D721Med (cell line): ENCODE data around the gene OPA3.
"Not testable (repeated sequence)": the region's sequence is repeated elsewhere in the genome, so short reads cannot be mapped to it uniquely, and the experiment has no call there.

Source experiments
- DNase-seq: peaks from one replicate; pipeline ENCODE4 v3.0.0; 2011; ENCODE audit warnings: low spot score; ENCODE audit not compliant: insufficient read length
- FAIRE-seq: peaks from 2 replicates; lab custom pipeline; 2011; peaks lifted over from hg19 to GRCh38; lab: Jason Lieb, UNC
- CTCF ChIP-seq: IDR thresholded peaks from 2 replicates; pipeline ENCODE4 v1.5.1; 2012; ENCODE audit warnings: mild to moderate bottlenecking, control low read depth; ENCODE audit not compliant: insufficient read depth; ENCODE audit errors: missing control alignments

OPA3 gene

GRCh38 chr19:45512881-45513483 lies 71.6 kb downstream of the OPA3 start:
- FAIRE-seq (no peak), DNase-seq (no peak)
- no peak for TF ChIP-seq CTCF

GRCh38 chr19:45511074-45511473 lies 73.5 kb downstream of the OPA3 start:
- DNase-seq (no peak), FAIRE-seq (no peak)
- no peak for TF ChIP-seq CTCF

GRCh38 chr19:45510352-45510751 lies 74.2 kb downstream of the OPA3 start:
- DNase-seq, FAIRE-seq: not testable (repeated sequence)

GRCh38 chr19:45509692-45510015 lies 74.9 kb downstream of the OPA3 start:
- FAIRE-seq (no peak), DNase-seq (no peak)
- TF ChIP-seq CTCF, result no peak

GRCh38 chr19:45508861-45509691 lies 75.5 kb downstream of the OPA3 start:
- FAIRE-seq (no peak), DNase-seq (no peak)
- TF ChIP-seq CTCF, result no peak

GRCh38 chr19:45508417-45508860 lies 76.2 kb downstream of the OPA3 start:
- no peak for TF ChIP-seq CTCF
- FAIRE-seq (no peak), DNase-seq (peak; percentile 66)

- TF ChIP-seq CTCF, result no peak
These were observed 76.7 kb downstream of the OPA3 start for GRCh38 chr19:45507872-45508416.

More at GRCh38 chr19:45507872-45508416, 76.7 kb downstream of the OPA3 start:
- DNase-seq (no peak), FAIRE-seq (no peak)
